Fibroblast of the aortic adventitia (primary cell): ENCODE results near the gene SLC12A4. TPM values are rescaled to one million over a fixed set of nuclear protein-coding genes. Genes with fewer than 3 reads are reported as not detected.
"Not testable (repeated sequence)": the region's sequence is repeated elsewhere in the genome, so short reads cannot be mapped to it uniquely, and the experiment has no call there.

Experiments used
- DNase-seq: peaks from one replicate; pipeline ENCODE4 v3.0.0-alpha.2; 2010; ENCODE audit warnings: low read depth
- H3K4me3 ChIP-seq: 2 replicates; pipeline ENCODE4 v1.5.1; 2011; ENCODE audit warnings: low read depth, mild to moderate bottlenecking, control low read depth, low read length, moderate library complexity
- total RNA-seq: library from RNA; depleted of rRNA; stranded (reverse); fragments of >200 nt; gene quantifications from 2 replicates; pipeline ENCODE4 v1.2.3, GENCODE V29; 2012; ENCODE audit warnings: low replicate concordance
- TF ChIP-seq, protein P1 (sequence below): IDR thresholded peaks from 2 replicates; pipeline ENCODE4 v1.5.1; 2011; ENCODE audit warnings: mild to moderate bottlenecking, low read length, control low read depth, inconsistent platforms; ENCODE audit not compliant: insufficient read depth

The SLC12A4 gene
- total RNA-seq, 1 donor = 65.6 TPM

DNA sequence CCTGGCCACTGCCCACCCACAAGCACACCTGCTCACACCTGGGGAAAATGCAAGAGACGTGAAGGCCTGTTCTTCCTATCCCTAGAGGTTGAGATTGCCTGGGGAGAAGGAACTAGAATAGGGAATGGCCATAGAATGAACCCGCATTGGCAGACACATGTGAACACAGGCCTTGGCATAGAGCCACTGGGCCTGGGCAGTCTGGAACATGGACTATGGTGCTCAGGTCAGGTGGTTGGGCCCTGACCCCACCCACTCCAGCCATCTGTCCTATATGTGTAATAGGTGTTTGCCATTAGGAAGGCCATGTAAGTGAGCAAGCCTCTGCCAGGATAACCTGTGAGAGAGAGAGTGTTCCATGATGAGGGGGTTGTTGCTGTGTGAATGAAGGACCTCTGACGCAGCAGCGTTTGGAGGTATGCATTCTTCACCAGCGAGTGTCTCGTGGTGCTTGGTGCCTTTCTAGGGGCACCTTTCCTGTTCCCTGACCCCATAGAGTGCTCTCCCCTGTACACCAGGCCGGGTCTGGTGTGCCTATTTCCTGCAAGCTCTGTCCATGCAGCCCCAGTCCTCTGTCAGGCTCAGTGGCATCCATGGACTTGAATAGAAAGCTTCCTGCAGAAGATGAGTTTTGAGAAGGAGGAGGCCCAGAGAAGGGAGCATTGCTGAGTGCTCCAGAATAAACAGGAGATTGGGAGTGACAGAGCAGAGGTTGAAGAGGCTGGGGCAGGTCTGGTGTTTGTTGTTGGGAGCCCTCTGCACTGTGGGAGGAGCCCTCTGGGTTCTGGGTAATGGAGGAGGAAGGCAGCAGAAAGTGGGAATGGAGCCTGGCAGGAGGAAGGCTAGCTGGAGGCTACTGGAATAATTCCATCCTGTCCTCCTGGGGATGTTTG, 52.4 kb downstream of the SLC12A4 start:
- TF ChIP-seq, protein P1, sequence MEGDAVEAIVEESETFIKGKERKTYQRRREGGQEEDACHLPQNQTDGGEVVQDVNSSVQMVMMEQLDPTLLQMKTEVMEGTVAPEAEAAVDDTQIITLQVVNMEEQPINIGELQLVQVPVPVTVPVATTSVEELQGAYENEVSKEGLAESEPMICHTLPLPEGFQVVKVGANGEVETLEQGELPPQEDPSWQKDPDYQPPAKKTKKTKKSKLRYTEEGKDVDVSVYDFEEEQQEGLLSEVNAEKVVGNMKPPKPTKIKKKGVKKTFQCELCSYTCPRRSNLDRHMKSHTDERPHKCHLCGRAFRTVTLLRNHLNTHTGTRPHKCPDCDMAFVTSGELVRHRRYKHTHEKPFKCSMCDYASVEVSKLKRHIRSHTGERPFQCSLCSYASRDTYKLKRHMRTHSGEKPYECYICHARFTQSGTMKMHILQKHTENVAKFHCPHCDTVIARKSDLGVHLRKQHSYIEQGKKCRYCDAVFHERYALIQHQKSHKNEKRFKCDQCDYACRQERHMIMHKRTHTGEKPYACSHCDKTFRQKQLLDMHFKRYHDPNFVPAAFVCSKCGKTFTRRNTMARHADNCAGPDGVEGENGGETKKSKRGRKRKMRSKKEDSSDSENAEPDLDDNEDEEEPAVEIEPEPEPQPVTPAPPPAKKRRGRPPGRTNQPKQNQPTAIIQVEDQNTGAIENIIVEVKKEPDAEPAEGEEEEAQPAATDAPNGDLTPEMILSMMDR = no peak
- no peak for DNase-seq
- no peak overlapping the region for H3K4me3 ChIP-seq

DNA sequence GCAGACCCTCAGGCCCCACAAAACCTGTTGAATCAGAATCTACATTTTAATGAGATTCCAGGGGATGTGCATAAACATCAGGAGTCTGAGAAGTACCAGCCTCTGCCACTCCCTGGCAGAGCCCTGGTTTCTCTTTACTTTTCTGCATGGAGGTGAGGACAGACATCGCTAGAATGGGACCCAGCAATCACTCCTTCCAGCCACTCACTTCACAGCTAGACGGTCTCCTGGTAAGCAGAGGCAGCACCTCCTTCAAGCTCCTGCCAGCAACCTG, 53.0 kb downstream of the SLC12A4 start:
- not testable (repeated sequence) for DNase-seq, H3K4me3 ChIP-seq

DNA sequence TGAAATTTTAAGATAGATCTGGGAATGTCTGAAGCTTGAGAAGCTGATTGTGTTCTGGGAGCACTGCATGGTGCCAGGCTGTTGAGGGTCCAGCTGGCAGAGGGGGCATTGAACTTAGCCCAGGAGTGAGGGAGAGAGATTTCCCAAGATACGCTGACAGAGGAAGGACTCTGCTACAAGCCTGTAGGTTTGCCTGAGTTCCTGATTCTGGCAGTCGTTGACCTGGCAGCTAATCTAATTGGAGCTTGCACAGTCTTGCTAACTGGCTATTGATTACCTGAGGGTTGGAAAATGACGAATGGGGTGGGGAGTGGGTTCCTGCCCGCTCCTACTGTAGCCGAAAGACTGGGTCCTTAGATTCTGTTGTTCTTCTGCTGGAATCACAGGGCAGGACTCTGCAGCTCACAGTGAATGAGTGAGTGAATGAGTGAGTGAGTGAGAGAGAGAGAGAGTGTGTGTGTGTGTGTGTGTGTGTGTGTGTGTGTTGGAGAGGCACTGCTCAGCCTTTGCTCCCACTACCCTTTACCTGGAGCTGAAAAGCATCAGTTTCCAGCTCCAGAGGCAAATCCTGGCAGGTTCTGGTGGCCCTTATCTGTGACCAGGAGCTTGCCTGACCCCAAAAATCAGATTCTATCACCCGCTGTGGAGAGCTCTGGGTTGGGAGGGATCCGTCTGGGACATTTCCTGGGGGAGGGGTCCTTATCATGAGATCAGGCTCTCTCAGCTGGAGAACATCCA, 53.5 kb downstream of the SLC12A4 start:
- TF ChIP-seq, protein P1 = no peak
- DNase-seq = no peak
- no peak overlapping the region for H3K4me3 ChIP-seq

- no peak overlapping the region for H3K4me3 ChIP-seq
- no peak for DNase-seq
- TF ChIP-seq, protein P1 = no peak
These were observed 58.3 kb downstream of the SLC12A4 start for GRCh38 chr16:67910158-67910557.

DNA sequence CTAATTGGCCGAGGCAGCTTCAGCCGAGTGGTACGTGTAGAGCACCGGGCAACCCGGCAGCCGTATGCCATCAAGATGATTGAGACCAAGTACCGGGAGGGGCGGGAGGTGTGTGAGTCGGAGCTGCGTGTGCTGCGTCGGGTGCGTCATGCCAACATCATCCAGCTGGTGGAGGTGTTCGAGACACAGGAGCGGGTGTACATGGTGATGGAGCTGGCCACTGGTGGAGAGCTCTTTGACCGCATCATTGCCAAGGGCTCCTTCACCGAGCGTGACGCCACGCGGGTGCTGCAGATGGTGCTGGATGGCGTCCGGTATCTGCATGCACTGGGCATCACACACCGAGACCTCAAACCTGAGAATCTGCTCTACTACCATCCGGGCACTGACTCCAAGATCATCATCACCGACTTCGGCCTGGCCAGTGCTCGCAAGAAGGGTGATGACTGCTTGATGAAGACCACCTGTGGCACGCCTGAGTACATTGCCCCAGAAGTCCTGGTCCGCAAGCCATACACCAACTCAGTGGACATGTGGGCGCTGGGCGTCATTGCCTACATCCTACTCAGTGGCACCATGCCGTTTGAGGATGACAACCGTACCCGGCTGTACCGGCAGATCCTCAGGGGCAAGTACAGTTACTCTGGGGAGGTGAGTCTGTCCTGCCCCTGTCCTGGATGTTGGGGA, 59.2 kb downstream of the SLC12A4 start:
- TF ChIP-seq, protein P1 = no peak
- no peak for DNase-seq
- no peak overlapping the region for H3K4me3 ChIP-seq

DNA sequence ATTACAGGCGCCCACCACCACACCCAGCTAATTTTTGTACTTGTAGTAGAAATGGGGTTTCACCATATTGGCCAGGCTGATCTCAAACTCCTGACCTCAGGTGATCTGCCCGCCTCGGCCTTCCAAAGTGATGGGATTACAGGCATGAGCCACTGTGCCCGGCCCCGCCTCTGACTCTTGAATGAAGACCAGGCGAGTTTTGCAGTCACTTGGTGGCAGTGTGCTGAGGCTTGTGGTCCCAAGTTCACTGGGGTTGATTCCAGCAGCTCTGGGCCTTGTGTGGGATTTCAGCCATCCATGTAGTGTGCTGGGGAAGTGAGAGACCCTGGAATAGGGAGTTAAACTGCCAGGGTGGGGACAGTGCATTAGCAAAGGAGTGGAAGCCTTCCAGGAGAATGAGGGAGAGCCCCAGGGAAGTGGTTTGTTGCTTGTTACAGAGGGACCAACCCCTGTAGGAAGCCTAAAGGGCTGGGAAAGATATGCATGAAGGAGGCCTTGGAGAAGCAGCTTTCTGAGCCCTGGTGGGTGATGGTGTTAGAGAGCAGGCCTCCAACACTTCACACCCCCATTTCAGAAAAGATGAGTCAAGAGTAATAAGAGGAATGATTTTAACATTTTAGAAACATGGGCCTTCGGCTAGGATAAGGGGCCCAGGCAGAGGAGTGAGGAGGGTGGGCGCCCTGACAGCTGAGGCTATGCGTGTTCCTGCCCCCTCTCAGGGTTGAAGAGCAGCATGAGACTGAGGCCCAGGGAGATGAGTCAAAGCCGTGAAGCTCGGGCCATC, 60.8 kb downstream of the SLC12A4 start:
- TF ChIP-seq, protein P1 = no peak
- DNase-seq = no peak
- H3K4me3 ChIP-seq = no peak overlapping the region

DNA sequence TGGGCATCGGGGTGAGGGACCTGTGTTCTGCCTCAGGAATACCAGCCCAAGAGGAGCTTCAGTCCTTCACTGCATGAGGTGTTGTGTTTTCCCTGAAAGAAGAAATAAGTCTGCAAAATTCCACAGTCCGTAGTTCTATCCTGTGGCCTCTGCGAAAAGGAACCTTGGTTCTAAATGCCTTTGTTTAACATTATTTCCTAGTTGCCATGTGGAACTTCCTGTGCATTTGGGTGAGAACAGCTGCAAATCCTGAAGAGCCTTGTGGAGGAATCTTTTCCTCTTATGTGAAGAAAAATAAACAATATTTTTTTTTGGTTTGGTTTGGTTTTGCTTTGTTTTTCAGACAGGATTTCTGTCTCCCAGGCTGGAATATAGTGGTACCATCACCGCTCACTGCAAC, 65.6 kb downstream of the SLC12A4 start:
- no peak for DNase-seq
- TF ChIP-seq, protein P1 = no peak
- no peak overlapping the region for H3K4me3 ChIP-seq
